Ovary (tissue), 9 donors: ENCODE measurements around the gene MGST2. TPM values are rescaled to one million over a fixed set of nuclear protein-coding genes. Genes with fewer than 3 reads are reported as not detected.

ENCODE experiments used
- DNase-seq, 5 donors: peaks; one replicate each; pipeline ENCODE4 v3.0.0-alpha.2; 2019 to 2020
- H3K27ac ChIP-seq, 2 donors: fragments of 200-600 bp; one replicate each; pipeline versions ENCODE4 v1.5.1 to v1.8.0; 2019 to 2022
- H3K27me3 ChIP-seq: fragments of 200-600 bp; one replicate; pipeline ENCODE4 v1.8.0; 2022
- H3K36me3 ChIP-seq: fragments of 200-600 bp; sonication (generic); one replicate; pipeline ENCODE4 v1.5.1; 2019
- H3K4me1 ChIP-seq: one replicate; pipeline ENCODE4 v1.8.1; 2013; ENCODE audit warnings: mild to moderate bottlenecking, moderate library complexity; ENCODE audit not compliant: insufficient read depth
- H3K4me3 ChIP-seq: fragments of 200-600 bp; sonication (generic); one replicate; pipeline ENCODE4 v1.5.1; 2017
- H3K9me3 ChIP-seq, 2 donors: fragments of 200-600 bp in 1 of 2; sonication (generic) in 1 of 2; one replicate each; pipeline versions ENCODE4 v1.5.1 to v1.8.1; 2013 to 2019; ENCODE audit warnings: mild to moderate bottlenecking in 1 of 2, moderate library complexity in 1 of 2
- EP300 ChIP-seq: sonication (generic); formaldehyde crosslinking; IDR thresholded peaks from one replicate; pipeline ENCODE4 v1.6.1; 2017; ENCODE audit warnings: antibody characterized with exemption
- POLR2A ChIP-seq: fragments of 450-650 bp; IDR thresholded peaks from one replicate; pipeline ENCODE4 v1.6.1; 2017; ENCODE audit warnings: antibody characterized with exemption, mild to moderate bottlenecking, moderate library complexity
- WGBS, 3 donors: extraction: QIAGEN DNeasy Blood & Tissue Kit in 1 of 3; methylation state at CpG; one replicate each; pipeline versions ENCODE4 v1.1.5 to v1.1.7; 2013 to 2017; 5-methylcytosine and 5-hydroxymethylcytosine counted together
- intact Hi-C, 4 donors: fragments of 100-400 bp; cut with DNase I; formaldehyde crosslinking; loops; one replicate each; pipeline versions ENCODE4 v1.11.0 to v1.15.1; 2022 to 2023
- polyA plus RNA-seq, 2 donors: library from polyadenylated mRNA; stranded (reverse); fragments of 200-250 nt in 1 of 2; fragments of 350-450 nt in 1 of 2; fragmentation: Illumina TruSeq in 1 of 2; extraction: RNeasy Lipid Tissue Mini Kit (QIAGEN cat#74804) in 1 of 2; gene quantifications; one replicate each; pipeline ENCODE4 v1.2.3, GENCODE V29; 2013 to 2014
- total RNA-seq, 7 donors: library from RNA; depleted of rRNA in 2 of 7; stranded (reverse); fragments of >200 nt in 2 of 7; fragmentation: NEBNext Ultra II Directional in 3 of 7; extraction: Animal tissue kit (Norgen Biotek cat#: 25700) in 3 of 7; gene quantifications; one replicate each; pipeline versions ENCODE4 v1.1.0 to v1.2.4, GENCODE V29; 2016 to 2023
- TF ChIP-seq, protein P1 (sequence below), 3 donors: fragments of 450-650 bp in 2 of 3; fragments of 200-600 bp in 1 of 3; IDR thresholded peaks; one replicate each; pipeline versions ENCODE4 v1.5.1 to v1.8.0; 2016 to 2022; ENCODE audit warnings: antibody characterized with exemption in 3 of 3, mild to moderate bottlenecking in 1 of 3
- donor health status: DM: no; HTN: no; CAD: no; lungs with moderate emphysema.
- donor health status: DM: no; HTN: no; CAD: no.
- donor health status: Bipolar disorder and iron deficiency.
- donor health status: DM: yes; HTN: yes; CAD: no.
- donor health status: DM: no; HTN: no; CAD: no.
- donor health status: DM: yes; HTN: yes; CAD: no.

The MGST2 gene
- total and polyA plus RNA-seq, 9 donors: 14.5 to 76.5 (median 28.3) TPM

DNA sequence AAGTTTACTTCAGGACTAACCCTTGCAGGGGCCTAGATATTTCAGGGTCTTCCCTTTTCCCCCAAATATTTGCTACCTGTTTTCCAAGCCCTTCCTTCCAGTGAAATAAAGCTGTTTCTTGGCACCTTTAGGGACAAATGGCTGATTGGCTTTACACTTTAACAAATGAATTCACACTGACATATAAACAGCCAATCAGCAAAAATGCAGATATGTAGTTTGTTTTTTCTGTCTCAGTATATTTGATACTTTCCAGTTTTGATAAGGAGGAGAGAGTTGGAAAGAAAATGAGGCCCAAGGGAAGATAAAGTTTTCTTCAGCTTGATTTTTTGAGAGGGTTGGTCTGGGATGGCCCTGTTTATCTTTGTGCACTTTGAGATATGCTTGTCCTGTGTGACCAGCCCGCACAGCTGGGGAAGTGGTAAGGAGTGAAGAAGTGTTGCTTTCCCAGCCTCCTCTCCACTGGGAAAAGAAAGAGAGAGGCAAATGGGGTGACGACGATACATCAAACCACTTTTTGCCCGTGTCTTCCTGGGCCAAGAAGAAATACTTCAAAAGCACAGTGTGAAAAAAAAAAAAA lies 67.5 kb downstream of the MGST2 start:
- Histone ChIP-seq H3K27me3 (no peaks in the 10 kb centered on the region), H3K27ac (peak overlapping the region; percentile 80 to 83), H3K36me3 (no peaks in the 10 kb centered on the region), H3K9me3 (no peaks in the 10 kb centered on the region), H3K4me1 (peaks cover 8% of the 10 kb centered on the region), H3K4me3 (no peak overlapping the region)
- 14 to 21% (median 20%) methylated on average over 4 of the region's 4 CpGs for WGBS, 3 donors
- no peak for TF ChIP-seq POLR2A
- TF ChIP-seq, protein P1, sequence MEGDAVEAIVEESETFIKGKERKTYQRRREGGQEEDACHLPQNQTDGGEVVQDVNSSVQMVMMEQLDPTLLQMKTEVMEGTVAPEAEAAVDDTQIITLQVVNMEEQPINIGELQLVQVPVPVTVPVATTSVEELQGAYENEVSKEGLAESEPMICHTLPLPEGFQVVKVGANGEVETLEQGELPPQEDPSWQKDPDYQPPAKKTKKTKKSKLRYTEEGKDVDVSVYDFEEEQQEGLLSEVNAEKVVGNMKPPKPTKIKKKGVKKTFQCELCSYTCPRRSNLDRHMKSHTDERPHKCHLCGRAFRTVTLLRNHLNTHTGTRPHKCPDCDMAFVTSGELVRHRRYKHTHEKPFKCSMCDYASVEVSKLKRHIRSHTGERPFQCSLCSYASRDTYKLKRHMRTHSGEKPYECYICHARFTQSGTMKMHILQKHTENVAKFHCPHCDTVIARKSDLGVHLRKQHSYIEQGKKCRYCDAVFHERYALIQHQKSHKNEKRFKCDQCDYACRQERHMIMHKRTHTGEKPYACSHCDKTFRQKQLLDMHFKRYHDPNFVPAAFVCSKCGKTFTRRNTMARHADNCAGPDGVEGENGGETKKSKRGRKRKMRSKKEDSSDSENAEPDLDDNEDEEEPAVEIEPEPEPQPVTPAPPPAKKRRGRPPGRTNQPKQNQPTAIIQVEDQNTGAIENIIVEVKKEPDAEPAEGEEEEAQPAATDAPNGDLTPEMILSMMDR (IDR thresholded peaks at IDR 0.05): no peak
- TF ChIP-seq EP300: no peak
- no peak for DNase-seq
- intact Hi-C loops: loop anchor here in 3 of 4 donors (5.0 to 10.0 kb wide), 6 partner anchors 172 to 642 kb away; partner anchors contain the start of genes MAML3 (in 1 of the 3) and SCOC (in 1 of the 3)

DNA sequence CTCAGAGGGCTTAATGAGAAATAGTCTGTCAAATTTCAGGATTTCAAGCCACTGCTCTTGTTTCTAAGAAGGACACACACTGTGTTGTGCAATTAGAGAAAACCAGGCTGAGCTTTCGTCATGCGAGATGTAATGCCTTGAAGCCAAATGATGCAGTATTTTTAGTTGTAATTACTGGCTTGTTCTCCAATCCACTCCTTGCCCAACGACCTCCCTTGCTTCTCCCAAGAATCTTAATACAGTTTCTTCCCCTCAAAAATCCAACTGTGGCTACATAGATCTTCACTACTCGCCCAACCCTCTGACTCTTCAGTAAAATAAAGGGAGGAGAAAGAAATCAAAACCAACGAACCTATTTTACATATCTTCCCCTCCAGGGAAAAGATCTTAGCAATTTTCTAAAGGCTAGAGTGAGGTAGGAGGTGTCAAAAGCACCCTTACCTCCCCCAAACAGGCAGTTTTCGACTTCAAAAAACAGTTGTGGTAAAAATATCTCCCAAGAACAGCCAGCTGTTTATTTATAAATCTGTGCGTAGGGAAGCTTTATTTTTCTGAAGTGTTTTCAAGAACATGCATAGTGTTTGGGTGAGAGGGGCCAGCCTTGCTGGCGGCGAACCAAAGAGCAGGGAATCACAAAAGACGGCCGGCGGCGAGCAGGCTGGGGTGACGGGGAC lies 68.7 kb downstream of the MGST2 start:
- Histone ChIP-seq H3K27me3 (no peaks in the 10 kb centered on the region), H3K4me3 (peak overlapping the region; percentile 37), H3K9me3 (no peaks in the 10 kb centered on the region), H3K4me1 (peaks cover 10% of the 10 kb centered on the region), H3K27ac (peak overlapping the region; percentile 80 to 83), H3K36me3 (no peaks in the 10 kb centered on the region)
- TF ChIP-seq POLR2A: peak; percentile 24
- TF ChIP-seq EP300: no peak
- intact Hi-C loops: loop anchor here (2.0 to 10.0 kb wide), 9 partner anchors 170 to 640 kb away; partner anchors contain the start of genes MAML3 (in 1 of the 4) and SCOC (in 1 of the 4)
- peak in 2 of 5 donors; percentile 42 to 79 for DNase-seq
- WGBS, 3 donors: 3 to 6% (median 5%) methylated on average over 14 of the region's 14 CpGs

DNA sequence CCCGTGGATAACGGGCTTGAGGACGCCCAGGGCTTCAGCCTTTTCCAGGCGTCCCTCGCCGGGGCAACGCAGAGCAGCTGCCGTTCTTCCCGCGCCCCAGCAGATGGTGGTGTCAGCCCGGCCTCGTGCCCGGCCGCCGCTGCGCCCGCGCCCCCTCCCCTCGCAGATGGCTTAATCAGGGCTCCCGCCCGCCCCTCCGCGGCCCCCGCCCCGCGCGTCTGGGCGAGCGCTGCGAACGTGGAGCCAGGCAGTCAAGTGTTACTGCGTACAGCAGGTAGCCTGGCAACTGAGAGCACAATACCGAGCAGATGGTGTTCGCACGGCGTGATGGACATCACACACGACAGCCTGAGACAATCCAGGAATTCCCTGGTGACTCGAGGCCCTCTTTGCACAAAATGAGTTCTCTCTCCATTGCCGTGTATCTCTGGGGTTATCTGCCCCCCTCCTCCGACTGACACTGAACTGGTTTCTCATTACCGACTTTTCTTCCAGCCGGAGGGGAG lies 69.3 kb downstream of the MGST2 start:
- Histone ChIP-seq H3K9me3 (no peaks in the 10 kb centered on the region), H3K36me3 (no peaks in the 10 kb centered on the region), H3K4me1 (peaks cover 10% of the 10 kb centered on the region), H3K4me3 (peak overlapping the region; percentile 37), H3K27me3 (no peaks in the 10 kb centered on the region), H3K27ac (peak overlapping the region; percentile 80 to 83)
- WGBS, 3 donors: 0% methylated on average over 27 to 42 of the region's 42 CpGs
- peak; percentile 93 to 95 (median 95) for DNase-seq
- intact Hi-C loops: loop anchor here (2.0 to 10.0 kb wide), 11 partner anchors 170 to 640 kb away; partner anchors contain the start of genes MAML3 (in 1 of the 4) and SCOC (in 1 of the 4)
- TF ChIP-seq EP300 (no peak), POLR2A (peak; percentile 51)
- TF ChIP-seq, protein P1 (IDR thresholded peaks at IDR 0.05): peak; percentile 81 to 89 (median 86)

DNA sequence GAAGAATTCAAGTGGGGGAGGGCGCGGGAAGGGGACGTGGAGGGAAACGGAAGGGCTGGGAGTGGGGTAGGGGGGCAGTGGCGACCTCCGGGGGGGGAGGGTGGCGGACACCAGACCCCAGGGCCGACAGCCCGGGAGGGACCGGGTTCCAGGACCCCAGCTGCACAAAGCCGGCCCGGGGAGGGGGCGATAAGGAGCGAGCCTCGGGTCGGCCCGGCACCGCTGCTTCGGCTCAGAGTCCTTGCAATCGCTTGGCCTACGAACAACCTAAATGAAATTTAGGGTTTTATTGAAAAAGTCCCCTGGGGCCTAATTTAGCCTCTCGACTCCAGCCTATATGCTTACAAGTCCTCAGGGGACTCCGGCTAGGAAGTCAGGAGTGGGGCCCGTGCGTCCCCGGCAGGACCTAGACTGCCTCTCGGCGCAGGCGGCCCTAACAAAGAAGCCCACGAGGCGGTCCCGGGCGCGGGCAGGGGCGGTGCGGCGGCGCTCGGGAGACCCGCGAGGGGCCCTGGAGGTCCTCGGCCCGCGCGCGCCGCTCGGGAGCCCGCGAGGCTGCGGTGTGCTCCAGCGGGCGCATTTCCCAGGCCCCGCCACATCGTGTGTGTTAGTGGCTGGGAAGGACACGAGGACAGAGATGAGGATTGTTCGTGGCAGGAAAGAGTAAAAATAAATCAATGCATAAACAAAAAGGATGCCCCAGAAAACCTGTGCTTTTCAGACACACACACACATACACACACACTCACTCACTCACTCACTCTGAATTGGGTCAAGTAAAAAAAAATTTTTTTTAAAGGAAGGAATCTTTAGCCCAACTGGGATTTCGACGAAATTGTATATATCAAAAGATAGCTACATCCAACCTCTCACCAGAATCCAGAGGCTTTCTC lies 70.0 kb downstream of the MGST2 start:
- Histone ChIP-seq H3K9me3 (no peaks in the 10 kb centered on the region), H3K4me1 (peaks cover 14% of the 10 kb centered on the region), H3K27me3 (no peaks in the 10 kb centered on the region), H3K36me3 (no peaks in the 10 kb centered on the region), H3K27ac (peak overlapping the region; percentile 80 to 83), H3K4me3 (peak overlapping the region; percentile 37)
- DNase-seq: peak; percentile 46 to 74 (median 67)
- TF ChIP-seq EP300: no peak
- TF ChIP-seq, protein P1 (IDR thresholded peaks at IDR 0.05): peak in 1 of 3 donors; percentile 16
- intact Hi-C loops: loop anchor here (2.0 to 10.0 kb wide), 9 partner anchors 169 to 639 kb away; partner anchors contain the start of gene SCOC (in 1 of the 4)
- 3 to 5% (median 4%) methylated on average over 58 to 59 of the region's 59 CpGs for WGBS, 3 donors
